SK-N-SH treated with all-trans-retinoic acid at 6 μM for 48 hours (cell line): ENCODE data around the gene PEPD.

Experiments
- BACH2 ChIP-seq: fragments of 250-450 bp; sonication (Bioruptor Pico); IDR thresholded peaks from 2 replicates; pipeline ENCODE4 v1.9.0; 2021; ENCODE audit warnings: mild to moderate bottlenecking, borderline replicate concordance
- CSDC2 ChIP-seq: fragments of 250-450 bp; sonication (Bioruptor Pico); IDR thresholded peaks from 2 replicates; pipeline ENCODE4 v1.5.0; 2020; ENCODE audit warnings: mild to moderate bottlenecking, moderate library complexity
- CSRNP3 ChIP-seq: fragments of 250-450 bp; sonication (Bioruptor Pico); IDR thresholded peaks from 2 replicates; pipeline ENCODE4 v1.5.1; 2021; ENCODE audit warnings: mild to moderate bottlenecking, moderate library complexity
- ESRRG ChIP-seq: fragments of 250-450 bp; sonication (Bioruptor Pico); IDR thresholded peaks from 2 replicates; pipeline ENCODE4 v1.6.1; 2021; ENCODE audit warnings: mild to moderate bottlenecking
- PATZ1 ChIP-seq: fragments of 250-450 bp; sonication (Bioruptor Pico); IDR thresholded peaks from 2 replicates; pipeline ENCODE4 v1.8.0; 2020; ENCODE audit warnings: mild to moderate bottlenecking, moderate library complexity, borderline replicate concordance
- PPARA ChIP-seq: fragments of 250-450 bp; sonication (Bioruptor Pico); IDR thresholded peaks from 2 replicates; pipeline ENCODE4 v1.5.0; 2020; ENCODE audit warnings: mild to moderate bottlenecking, borderline replicate concordance
- TOX ChIP-seq: fragments of 250-450 bp; sonication (Bioruptor Pico); IDR thresholded peaks from 2 replicates; pipeline ENCODE4 v1.8.0; 2021; ENCODE audit warnings: mild to moderate bottlenecking, moderate library complexity, borderline replicate concordance
- ZNF565 ChIP-seq: fragments of 450-650 bp; formaldehyde crosslinking; conservative IDR thresholded peaks from 2 replicates; pipeline ENCODE4 v1.5.0; 2020; ENCODE audit warnings: low read depth, mild to moderate bottlenecking, moderate library complexity
- TF ChIP-seq, protein P1 (sequence below): fragments of 250-450 bp; sonication (Bioruptor Pico); IDR thresholded peaks from 2 replicates; pipeline ENCODE4 v1.5.1; 2020; ENCODE audit warnings: low read depth, mild to moderate bottlenecking, moderate library complexity

- TF ChIP-seq BACH2 = no peak
- no peak for TF ChIP-seq PPARA (CRISPR knock-in tag)
- TF ChIP-seq CSDC2 (CRISPR knock-in tag) = no peak
- no peak for TF ChIP-seq PATZ1 (CRISPR knock-in tag)
- TF ChIP-seq CSRNP3 (CRISPR knock-in tag) = no peak
- no peak for TF ChIP-seq ESRRG (CRISPR knock-in tag)
- TF ChIP-seq, protein P1, sequence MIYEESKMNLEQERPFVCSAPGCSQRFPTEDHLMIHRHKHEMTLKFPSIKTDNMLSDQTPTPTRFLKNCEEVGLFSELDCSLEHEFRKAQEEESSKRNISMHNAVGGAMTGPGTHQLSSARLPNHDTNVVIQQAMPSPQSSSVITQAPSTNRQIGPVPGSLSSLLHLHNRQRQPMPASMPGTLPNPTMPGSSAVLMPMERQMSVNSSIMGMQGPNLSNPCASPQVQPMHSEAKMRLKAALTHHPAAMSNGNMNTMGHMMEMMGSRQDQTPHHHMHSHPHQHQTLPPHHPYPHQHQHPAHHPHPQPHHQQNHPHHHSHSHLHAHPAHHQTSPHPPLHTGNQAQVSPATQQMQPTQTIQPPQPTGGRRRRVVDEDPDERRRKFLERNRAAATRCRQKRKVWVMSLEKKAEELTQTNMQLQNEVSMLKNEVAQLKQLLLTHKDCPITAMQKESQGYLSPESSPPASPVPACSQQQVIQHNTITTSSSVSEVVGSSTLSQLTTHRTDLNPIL (CRISPR knock-in tag) = no peak
- no peak for TF ChIP-seq TOX (CRISPR knock-in tag)
- no peak for TF ChIP-seq ZNF565 (CRISPR knock-in tag)
These were observed 64.8 kb downstream of the PEPD start for GRCh38 chr19:33456845-33457220.
